Right cardiac atrium (tissue), 5 donors: ENCODE results near the gene CDH16. TPM values are rescaled to one million over a fixed set of nuclear protein-coding genes. Genes with fewer than 3 reads are reported as not detected.
A peak's percentile ranks its signal among the peaks of the same experiment; 100 is the strongest.
"Not testable (repeated sequence)": the region's sequence is repeated elsewhere in the genome, so short reads cannot be mapped to it uniquely, and the experiment has no call there.

Experiments used
- ATAC-seq, 2 donors: fragments of 200-7000 bp; cut with Tn5 transposase; one replicate each; pipeline versions ENCODE4 v1.8.0 to v1.9.1; 2020; ENCODE audit warnings: moderate library complexity in 2 of 2, mild to moderate bottlenecking in 1 of 2
- DNase-seq, 3 donors: peaks; one replicate each; pipeline ENCODE4 v3.0.0-alpha.2; 2020
- H3K27ac ChIP-seq: one replicate; pipeline ENCODE4 v1.5.1; 2013; ENCODE audit warnings: mild to moderate bottlenecking, low read length, control low read depth, moderate library complexity
- H3K27me3 ChIP-seq: one replicate; pipeline ENCODE4 v1.6.1; 2013; ENCODE audit not compliant: control insufficient read depth, insufficient read depth
- H3K4me1 ChIP-seq: one replicate; pipeline ENCODE4 v1.6.1; 2013; ENCODE audit warnings: low read length; ENCODE audit not compliant: control insufficient read depth, insufficient read depth
- H3K4me3 ChIP-seq: one replicate; pipeline ENCODE4 v1.5.1; 2013; ENCODE audit warnings: low read length, control low read depth
- H3K9me3 ChIP-seq: one replicate; pipeline ENCODE4 v1.6.1; 2013; ENCODE audit warnings: low read length; ENCODE audit not compliant: control insufficient read depth
- WGBS: extraction: QIAGEN DNeasy Blood & Tissue Kit; methylation state at CpG from one replicate; pipeline ENCODE4 v1.1.7; 2013; 5-methylcytosine and 5-hydroxymethylcytosine counted together
- intact Hi-C, 4 donors: fragments of 100-400 bp; cut with DNase I; formaldehyde crosslinking; loops; one replicate each; pipeline versions ENCODE4 v1.11.0 to v1.14.0; 2022 to 2023
- polyA plus RNA-seq: library from polyadenylated mRNA; stranded (reverse); fragments of 200-250 nt; gene quantifications from one replicate; pipeline ENCODE4 v1.2.3, GENCODE V29; 2013
- total RNA-seq, 4 donors: library from RNA; stranded (reverse); fragmentation: NEBNext Ultra II Directional; extraction: Animal tissue kit (Norgen Biotek cat#: 25700); gene quantifications; one replicate each; pipeline ENCODE4 v1.2.1, GENCODE V29; 2021
- donor health status: healthy with polysubstance abuse.
- donor health status: DM: no; HTN: yes; CAD: no.
- donor health status: DM: no; HTN: no; CAD: no.
- donor health status: DM: no; HTN: yes; CAD: no; lungs with severe emphysema.
- donor health status: DM: yes; HTN: yes; CAD: no.

CDH16 gene
- total and polyA plus RNA-seq, 5 donors, result 0.38 to 0.97 (median 0.57) TPM

DNA sequence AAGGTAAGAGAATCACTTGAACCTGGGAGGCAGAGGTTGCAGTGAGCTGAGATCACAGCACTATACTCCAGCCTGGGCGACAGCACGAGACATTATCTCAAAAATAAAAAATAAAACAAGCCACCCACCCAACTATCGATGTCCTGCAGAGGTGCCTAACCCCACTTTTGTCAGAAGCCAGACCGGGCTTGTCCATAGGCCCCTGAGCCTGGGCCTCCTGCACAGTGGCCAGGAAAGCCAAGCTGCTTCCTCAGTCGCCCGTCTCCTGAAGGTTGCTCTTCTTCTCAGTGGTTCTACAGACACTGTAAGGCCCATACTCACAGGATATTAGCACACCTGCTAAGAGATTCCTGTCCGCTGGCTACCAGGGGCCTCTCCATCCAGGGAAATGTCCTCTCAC lies 27.9 kb upstream of the CDH16 start:
- DNase-seq, result no peak

GRCh38 chr16:66945939-66946338 lies 27.3 kb upstream of the CDH16 start:
- 84% methylated on average over 4 of the region's 4 CpGs for WGBS
- intact Hi-C loops, result loop anchor here in 1 of 4 donors (10.0 kb wide), 1 partner anchor 51 kb away; no protein-coding TSS in a partner anchor
- ATAC-seq (no peak), DNase-seq (no peak)
- no peaks in the 10 kb centered on the region for H3K4me1 ChIP-seq
- H3K4me3 ChIP-seq, result no peak overlapping the region
- no peaks in the 10 kb centered on the region for H3K27me3 ChIP-seq
- H3K9me3 ChIP-seq, result no peaks in the 10 kb centered on the region
- H3K27ac ChIP-seq, result no peak overlapping the region

More for the DNA sequence above, 27.9 kb upstream of the CDH16 start:
- intact Hi-C loops, result loop anchor here in 1 of 4 donors (10.0 kb wide), 1 partner anchor 52 kb away; no protein-coding TSS in a partner anchor
- ATAC-seq, result no peak
- whole genome bisulfite sequencing, result 67% methylated on average over 7 of the region's 7 CpGs
- no peaks in the 10 kb centered on the region for H3K27me3 ChIP-seq
- no peaks in the 10 kb centered on the region for H3K9me3 ChIP-seq
- no peak overlapping the region for H3K4me3 ChIP-seq
- H3K27ac ChIP-seq, result no peak overlapping the region
- no peaks in the 10 kb centered on the region for H3K4me1 ChIP-seq

DNA sequence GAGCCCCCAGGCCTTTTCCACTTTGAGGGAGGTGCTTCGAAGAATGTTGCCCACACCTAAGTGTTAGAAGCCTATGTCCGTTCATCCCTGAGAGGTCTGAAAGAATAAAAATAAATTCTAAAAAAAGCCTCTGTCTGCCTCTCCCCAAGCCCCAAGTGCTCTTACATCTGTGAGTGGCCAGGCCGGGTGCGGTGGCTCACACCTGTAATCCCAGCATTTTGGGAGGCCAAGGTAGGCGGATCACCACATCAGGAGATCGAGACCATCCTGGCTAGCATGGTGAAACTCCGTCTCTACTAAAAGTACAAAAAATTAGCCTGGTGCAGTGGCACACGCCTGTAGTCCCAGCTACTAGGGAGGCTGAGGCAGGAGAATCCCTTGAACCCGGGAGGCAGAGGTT lies 26.3 kb upstream of the CDH16 start:
- H3K27ac ChIP-seq, H3K27me3 ChIP-seq, DNase-seq, H3K4me3 ChIP-seq, H3K4me1 ChIP-seq, ATAC-seq, H3K9me3 ChIP-seq: not testable (repeated sequence)
- WGBS, result 78% methylated on average over 9 of the region's 9 CpGs
- intact Hi-C loops, result loop anchor here in 1 of 4 donors (10.0 kb wide), 1 partner anchor 50 kb away; no protein-coding TSS in a partner anchor

DNA sequence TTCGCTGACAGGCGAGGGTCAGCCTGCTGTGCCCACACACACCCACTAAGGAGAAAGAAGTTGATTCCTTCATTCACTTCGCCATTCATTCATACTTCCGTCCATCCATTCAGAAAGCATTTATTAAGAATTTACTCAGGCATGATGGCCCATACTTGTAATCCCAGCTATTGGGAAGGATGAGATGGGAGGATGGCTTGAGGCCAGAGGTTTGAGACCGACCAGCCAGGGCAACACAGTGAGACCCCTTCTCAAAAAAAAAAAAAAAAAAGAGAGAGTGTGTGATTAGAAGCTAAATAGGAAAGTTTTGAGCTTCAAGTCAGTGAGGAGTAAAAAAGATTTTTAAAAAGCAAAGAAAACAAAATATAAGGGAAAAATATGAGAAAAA lies 25.4 kb upstream of the CDH16 start:
- DNase-seq (no peak), ATAC-seq (no peak)
- no peaks in the 10 kb centered on the region for H3K9me3 ChIP-seq
- no peaks in the 10 kb centered on the region for H3K4me1 ChIP-seq
- intact Hi-C loops, result loop anchor here in 1 of 4 donors (10.0 kb wide), 1 partner anchor 49 kb away; no protein-coding TSS in a partner anchor
- no peak overlapping the region for H3K27ac ChIP-seq
- 88% methylated on average over 5 of the region's 5 CpGs for WGBS
- H3K4me3 ChIP-seq, result no peak overlapping the region
- no peaks in the 10 kb centered on the region for H3K27me3 ChIP-seq

GRCh38 chr16:66943426-66944053 lies 24.9 kb upstream of the CDH16 start:
- 88% methylated on average over 15 of the region's 15 CpGs for WGBS
- Histone ChIP-seq H3K27ac (no peak overlapping the region), H3K4me3 (no peak overlapping the region), H3K9me3 (no peaks in the 10 kb centered on the region), H3K27me3 (no peaks in the 10 kb centered on the region), H3K4me1 (no peaks in the 10 kb centered on the region)
- no peak for ATAC-seq
- DNase-seq, result no peak
- intact Hi-C loops, result loop anchor here in 1 of 4 donors (10.0 kb wide), 1 partner anchor 49 kb away; no protein-coding TSS in a partner anchor

- ATAC-seq (no peak), DNase-seq (no peak)
- Histone ChIP-seq H3K4me3 (no peak overlapping the region), H3K4me1 (no peaks in the 10 kb centered on the region), H3K27ac (no peak overlapping the region), H3K9me3 (no peaks in the 10 kb centered on the region), H3K27me3 (no peaks in the 10 kb centered on the region)
- WGBS, result 82% methylated on average over 5 of the region's 5 CpGs
- intact Hi-C loops, result loop anchor here in 1 of 4 donors (10.0 kb wide), 1 partner anchor 48 kb away; no protein-coding TSS in a partner anchor
Measured at GRCh38 chr16:66942981-66943380, 24.3 kb upstream of the CDH16 start.

GRCh38 chr16:66940236-66940635 lies 21.6 kb upstream of the CDH16 start:
- DNase-seq, result peak in 1 of 3 donors; percentile 48
- Histone ChIP-seq H3K4me1 (no peaks in the 10 kb centered on the region), H3K27ac (no peak overlapping the region), H3K4me3 (no peak overlapping the region), H3K27me3 (no peaks in the 10 kb centered on the region), H3K9me3 (no peaks in the 10 kb centered on the region)
- WGBS, result 93% methylated on average over 16 of the region's 16 CpGs
- no peak for ATAC-seq
- intact Hi-C loops, result loop anchor here in 1 of 4 donors (10.0 kb wide), 1 partner anchor 45 kb away; no protein-coding TSS in a partner anchor

DNA sequence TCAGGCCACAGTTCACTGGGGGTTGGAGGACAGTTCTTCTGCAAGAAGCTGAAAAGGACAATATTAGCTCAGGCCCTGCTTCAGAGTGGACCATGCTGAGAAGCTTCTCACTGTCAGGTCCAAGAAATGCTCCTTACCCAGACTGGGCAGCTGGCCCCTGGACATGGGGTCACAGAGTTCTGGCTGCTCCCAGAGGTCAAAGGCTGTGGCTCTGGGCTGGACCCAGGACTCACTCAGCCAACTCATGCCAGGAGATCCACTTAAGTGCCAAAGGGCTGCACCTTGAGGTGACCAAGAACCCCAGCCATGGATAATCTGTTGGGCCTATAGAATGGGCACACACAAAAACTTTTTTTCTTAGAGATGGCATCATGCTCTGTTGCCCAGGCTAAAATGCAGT lies 20.7 kb upstream of the CDH16 start:
- ATAC-seq (no peak), DNase-seq (no peak)
- no peaks in the 10 kb centered on the region for H3K27me3 ChIP-seq
- H3K4me3 ChIP-seq, result no peak overlapping the region
- no peak overlapping the region for H3K27ac ChIP-seq
- no peaks in the 10 kb centered on the region for H3K9me3 ChIP-seq
- intact Hi-C loops, result no loop called here
- no peaks in the 10 kb centered on the region for H3K4me1 ChIP-seq

DNA sequence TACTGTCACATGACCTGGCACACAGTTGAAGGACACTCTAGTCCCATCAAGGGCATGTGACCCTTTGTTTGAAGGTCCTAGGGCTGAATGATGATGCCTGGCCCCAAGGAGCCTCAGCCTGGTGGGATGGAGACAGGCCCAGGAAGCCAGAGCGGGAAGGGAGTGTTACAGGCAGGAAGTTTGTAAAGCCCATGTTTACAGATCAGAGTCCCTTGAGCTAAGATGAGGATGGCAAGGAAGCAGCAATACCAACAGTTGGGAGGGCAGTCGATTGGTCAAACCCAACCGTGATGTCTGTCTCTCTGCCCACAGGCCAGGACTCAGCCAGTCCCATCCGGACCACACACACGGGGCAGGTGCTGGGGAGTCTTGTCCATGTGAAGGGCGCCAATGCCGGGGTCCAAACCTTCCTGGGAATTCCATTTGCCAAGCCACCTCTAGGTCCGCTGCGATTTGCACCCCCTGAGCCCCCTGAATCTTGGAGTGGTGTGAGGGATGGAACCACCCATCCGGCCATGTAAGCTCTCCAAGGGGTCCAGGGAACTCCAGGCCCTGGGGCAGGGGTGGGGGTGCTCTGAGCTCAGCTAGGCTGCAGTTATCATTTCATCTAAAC lies 19.1 kb upstream of the CDH16 start:
- intact Hi-C loops, result no loop called here
- ATAC-seq, result no peak
- no peak overlapping the region for H3K4me3 ChIP-seq
- H3K9me3 ChIP-seq, result no peaks in the 10 kb centered on the region
- 90% methylated on average over 10 of the region's 10 CpGs for WGBS
- peaks cover 3% of the 10 kb centered on the region for H3K4me1 ChIP-seq
- DNase-seq, result peak in 1 of 3 donors; percentile 48
- no peak overlapping the region for H3K27ac ChIP-seq
- no peaks in the 10 kb centered on the region for H3K27me3 ChIP-seq

GRCh38 chr16:66936889-66937554 lies 18.3 kb upstream of the CDH16 start:
- intact Hi-C loops, result no loop called here
- WGBS, result 78% methylated on average over 4 of the region's 4 CpGs
- no peak for ATAC-seq
- peaks cover 3% of the 10 kb centered on the region for H3K4me1 ChIP-seq
- H3K9me3 ChIP-seq, result no peaks in the 10 kb centered on the region
- DNase-seq, result peak in 1 of 3 donors; percentile 20
- no peaks in the 10 kb centered on the region for H3K27me3 ChIP-seq
- H3K27ac ChIP-seq, result peak overlapping the region; percentile 26
- no peak overlapping the region for H3K4me3 ChIP-seq

DNA sequence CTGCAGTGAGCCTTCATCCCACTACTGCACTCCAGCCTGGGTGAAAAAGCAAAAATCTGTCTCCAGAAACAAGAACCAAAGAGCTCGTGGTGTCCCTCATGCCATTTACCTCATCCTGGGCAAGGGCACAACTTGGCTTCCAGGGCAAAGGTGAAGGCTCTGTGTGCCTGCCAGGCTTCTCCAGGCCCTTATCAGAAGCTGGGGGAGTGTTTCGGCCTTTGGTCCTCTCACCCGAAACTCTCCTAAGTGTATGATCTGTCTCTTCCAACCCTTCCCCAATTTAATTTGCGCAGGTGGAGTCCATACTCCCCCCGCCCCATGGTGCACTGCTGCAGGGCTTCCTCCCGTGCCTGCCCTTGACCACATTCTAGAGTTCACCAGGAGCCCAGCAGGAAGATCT lies 17.8 kb upstream of the CDH16 start:
- intact Hi-C loops, result no loop called here
- no peaks in the 10 kb centered on the region for H3K9me3 ChIP-seq
- 72% methylated on average over 6 of the region's 6 CpGs for WGBS
- ATAC-seq (no peak), DNase-seq (peak in 1 of 3 donors; percentile 27)
- peak overlapping the region; percentile 28 for H3K27ac ChIP-seq
- H3K27me3 ChIP-seq, result no peaks in the 10 kb centered on the region
- peaks cover 3% of the 10 kb centered on the region for H3K4me1 ChIP-seq
- H3K4me3 ChIP-seq, result peak overlapping the region; percentile 62
